Osteoblast (primary cell): ENCODE results near the gene PSMD9. TPM values are rescaled to one million over a fixed set of nuclear protein-coding genes. Genes with fewer than 3 reads are reported as not detected.
"Not testable (repeated sequence)": the region's sequence is repeated elsewhere in the genome, so short reads cannot be mapped to it uniquely, and the experiment has no call there.

Experiments
- DNase-seq: peaks from one replicate; pipeline ENCODE4 v3.0.0; 2011; ENCODE audit warnings: low spot score, mixed read lengths; ENCODE audit not compliant: insufficient read length; ENCODE audit errors: missing footprints
- H2AFZ ChIP-seq: 2 replicates; pipeline ENCODE4 v1.6.0; 2011; ENCODE audit warnings: mild to moderate bottlenecking, low read length
- H3K27ac ChIP-seq: 2 replicates; pipeline ENCODE4 v1.5.1; 2011; ENCODE audit warnings: mild to moderate bottlenecking, low read depth, low read length, moderate library complexity
- H3K27me3 ChIP-seq: 2 replicates; pipeline ENCODE4 v1.6.0; 2012; ENCODE audit warnings: mild to moderate bottlenecking, control low read depth, inconsistent platforms, low read length, moderate library complexity; ENCODE audit not compliant: insufficient read depth
- H3K36me3 ChIP-seq: 2 replicates; pipeline ENCODE4 v1.5.1; 2011; ENCODE audit warnings: mild to moderate bottlenecking, low read length, control low read depth, moderate library complexity; ENCODE audit not compliant: insufficient read depth
- H3K4me1 ChIP-seq: 2 replicates; pipeline ENCODE4 v1.5.1; 2011; ENCODE audit warnings: mild to moderate bottlenecking, low read length, control low read depth, moderate library complexity; ENCODE audit not compliant: insufficient read depth
- H3K4me2 ChIP-seq: 2 replicates; pipeline ENCODE4 v1.6.0; 2011; ENCODE audit warnings: mild to moderate bottlenecking, low read length; ENCODE audit not compliant: insufficient read depth
- H3K4me3 ChIP-seq: fragments of 200-600 bp; sonication (generic); 3 replicates; pipeline ENCODE4 v1.5.1; 2012; ENCODE audit warnings: mild to moderate bottlenecking, low read length, inconsistent platforms; ENCODE audit not compliant: insufficient read depth
- H3K79me2 ChIP-seq: 2 replicates; pipeline ENCODE4 v1.6.0; 2012; ENCODE audit warnings: mild to moderate bottlenecking, low read length, control low read depth, inconsistent platforms; ENCODE audit not compliant: insufficient read depth
- H3K9me3 ChIP-seq: 2 replicates; pipeline ENCODE4 v1.5.1; 2011; ENCODE audit warnings: low read depth, low read length, control low read depth
- H4K20me1 ChIP-seq: 2 replicates; pipeline ENCODE4 v1.6.0; 2012; ENCODE audit warnings: mild to moderate bottlenecking, low read length, control low read depth; ENCODE audit not compliant: insufficient read depth
- CTCF ChIP-seq: IDR thresholded peaks from 2 replicates; pipeline ENCODE4 v1.5.1; 2011; ENCODE audit warnings: mild to moderate bottlenecking, low read depth, low read length, moderate library complexity; ENCODE audit errors: extremely low read depth
- total RNA-seq: library from RNA; depleted of rRNA; stranded (reverse); fragments of >200 nt; gene quantifications from 2 replicates; pipeline ENCODE4 v1.2.3, GENCODE V29; 2012

The PSMD9 gene
- total RNA-seq, 1 donor, result 29.7 TPM

GRCh38 chr12:121860257-121860656, 28.3 kb upstream of the PSMD9 start:
- H3K79me2 ChIP-seq, result no peaks in the 10 kb centered on the region
- H3K27me3 ChIP-seq, result peaks cover 7% of the 10 kb centered on the region
- H3K9me3 ChIP-seq, result no peaks in the 10 kb centered on the region
- H3K4me3 ChIP-seq, result no peak overlapping the region
- H3K36me3 ChIP-seq, result no peaks in the 10 kb centered on the region
- H4K20me1 ChIP-seq, result no peaks in the 10 kb centered on the region
- H3K4me2 ChIP-seq, result no peak overlapping the region
- peaks cover 24% of the 10 kb centered on the region for H3K4me1 ChIP-seq
- DNase-seq, result no peak
- H3K27ac ChIP-seq, result no peak overlapping the region
- no peak overlapping the region for H2AFZ ChIP-seq
- no peak for TF ChIP-seq CTCF

GRCh38 chr12:121860699-121861098, 27.9 kb upstream of the PSMD9 start:
- H3K4me2 ChIP-seq, H2AFZ ChIP-seq: not testable (repeated sequence)

GRCh38 chr12:121861636-121862254, 26.8 kb upstream of the PSMD9 start:
- Histone ChIP-seq H3K4me2 (peak overlapping the region; percentile 78), H2AFZ (peak overlapping the region; percentile 80), H4K20me1 (no peaks in the 10 kb centered on the region)

More at GRCh38 chr12:121860699-121861098, 27.9 kb upstream of the PSMD9 start:
- H3K36me3 ChIP-seq, H3K9me3 ChIP-seq, H3K27ac ChIP-seq, H3K27me3 ChIP-seq, H4K20me1 ChIP-seq, H3K4me3 ChIP-seq, H3K79me2 ChIP-seq, DNase-seq: not testable (repeated sequence)
- peaks cover 24% of the 10 kb centered on the region for H3K4me1 ChIP-seq

GRCh38 chr12:121866331-121866730, 22.3 kb upstream of the PSMD9 start:
- no peak for TF ChIP-seq CTCF
- Histone ChIP-seq H3K27me3 (no peaks in the 10 kb centered on the region), H2AFZ (no peak overlapping the region), H3K36me3 (no peaks in the 10 kb centered on the region), H4K20me1 (no peaks in the 10 kb centered on the region), H3K9me3 (no peaks in the 10 kb centered on the region), H3K4me2 (no peak overlapping the region), H3K4me3 (no peak overlapping the region), H3K79me2 (no peaks in the 10 kb centered on the region), H3K27ac (peak overlapping the region; percentile 54), H3K4me1 (peaks cover 10% of the 10 kb centered on the region)
- DNase-seq, result peak; percentile 61

More at GRCh38 chr12:121861636-121862254, 26.8 kb upstream of the PSMD9 start:
- Histone ChIP-seq H3K27ac (peak overlapping the region; percentile 24), H3K79me2 (no peaks in the 10 kb centered on the region), H3K36me3 (no peaks in the 10 kb centered on the region), H3K4me1 (peaks cover 24% of the 10 kb centered on the region), H3K4me3 (peak overlapping the region; percentile 46), H3K9me3 (no peaks in the 10 kb centered on the region), H3K27me3 (peaks cover under 1% of the 10 kb centered on the region)
- DNase-seq, result peak; percentile 32
- no peak for TF ChIP-seq CTCF

GRCh38 chr12:121869229-121869628, 19.4 kb upstream of the PSMD9 start:
- not testable (repeated sequence) for H3K79me2 ChIP-seq, H3K9me3 ChIP-seq, H3K36me3 ChIP-seq, H3K27me3 ChIP-seq, DNase-seq, H4K20me1 ChIP-seq, H3K27ac ChIP-seq, H3K4me3 ChIP-seq, H3K4me2 ChIP-seq, H2AFZ ChIP-seq
- peaks cover 11% of the 10 kb centered on the region for H3K4me1 ChIP-seq
